CD4-positive, alpha-beta T cell treated with Interleukin-17A for 4 hours (primary cell): ENCODE data around the gene DNAJB11.
A peak's percentile ranks its signal among the peaks of the same experiment; 100 is the strongest.

Experiments
- DNase-seq: peaks from one replicate; pipeline ENCODE4 v3.0.0-alpha.2; 2020; ENCODE audit warnings: mixed read lengths

DNAJB11 gene

DNA sequence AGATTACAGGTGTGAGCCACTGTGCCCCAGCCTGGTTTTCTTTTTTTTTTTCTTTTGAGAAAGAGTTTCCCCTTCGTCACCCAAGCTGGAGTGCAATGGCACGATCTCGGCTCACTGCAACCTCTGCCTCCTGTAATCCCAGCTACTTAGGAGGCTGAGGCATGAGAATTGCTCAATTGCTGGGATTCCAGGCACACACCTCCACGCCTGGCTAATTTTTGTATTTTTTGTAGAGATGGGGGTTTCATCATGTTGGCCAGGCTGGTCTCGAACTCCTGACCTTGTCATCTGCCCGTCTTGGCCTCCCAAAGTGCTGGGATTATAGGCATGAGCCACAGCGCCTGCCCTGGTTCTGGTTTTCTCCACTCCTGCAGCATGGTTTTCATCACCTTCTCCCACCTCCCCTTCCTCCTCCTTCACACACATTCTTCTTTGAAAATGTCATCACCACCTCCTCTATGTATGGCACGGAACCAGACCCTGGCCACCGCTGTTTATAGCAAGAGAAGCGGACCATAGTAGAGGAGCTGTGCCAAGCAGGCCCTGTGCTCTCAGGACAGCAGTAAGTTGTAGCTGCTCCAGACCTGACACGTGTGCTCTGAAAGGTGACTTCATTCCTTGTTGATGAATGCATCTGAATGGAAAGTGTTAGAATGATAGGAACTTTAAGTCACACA lies 27.7 kb downstream of the DNAJB11 start:
- DNase-seq, result no peak

DNA sequence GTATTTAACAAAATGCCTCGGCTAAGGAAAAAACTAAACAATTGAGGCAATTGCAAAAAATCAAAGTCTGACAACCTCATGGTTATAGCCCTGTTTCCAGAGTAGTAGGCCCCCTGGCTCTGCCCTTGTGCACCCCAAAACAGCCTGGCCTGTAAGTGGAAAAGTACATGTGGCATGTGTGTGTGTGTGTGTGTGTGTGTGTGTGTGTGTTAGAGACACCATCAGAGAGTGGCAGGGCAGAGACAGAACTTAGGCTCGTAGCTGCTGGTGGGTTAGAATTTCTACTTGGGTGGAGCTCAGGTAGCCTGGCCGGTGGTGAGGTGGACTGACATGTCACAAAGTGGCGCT lies 28.2 kb downstream of the DNAJB11 start:
- no peak for DNase-seq

DNA sequence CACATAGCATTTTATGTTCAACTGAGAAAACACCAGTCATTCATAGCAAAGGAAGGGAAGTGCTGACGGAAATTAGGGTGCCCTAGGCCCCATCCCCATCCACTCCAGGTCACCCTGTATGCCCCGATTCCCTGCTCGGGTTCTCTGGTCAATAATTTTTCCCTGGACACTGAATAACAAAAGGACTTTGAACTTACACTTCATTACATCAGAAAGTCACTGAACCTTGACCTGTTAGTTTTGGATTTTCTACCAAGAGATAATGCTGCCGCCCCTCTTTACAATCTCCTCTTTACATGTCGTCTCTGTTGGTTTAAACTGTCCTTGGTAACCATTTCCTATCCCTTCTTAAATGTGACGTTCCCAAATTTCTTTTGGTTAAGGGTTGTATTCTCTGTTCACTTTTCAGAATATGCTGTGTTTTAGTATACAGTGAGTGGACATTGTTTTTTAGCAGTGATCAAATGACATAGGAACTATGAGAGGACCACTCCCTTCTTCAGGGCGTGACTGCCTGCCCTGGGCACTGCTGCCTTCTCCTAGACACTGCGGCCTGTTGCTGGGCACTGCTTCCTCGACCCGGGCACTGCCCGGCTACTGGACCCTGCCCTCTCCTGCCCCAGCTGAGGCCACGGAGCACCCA lies 28.7 kb downstream of the DNAJB11 start:
- DNase-seq, result no peak

DNA sequence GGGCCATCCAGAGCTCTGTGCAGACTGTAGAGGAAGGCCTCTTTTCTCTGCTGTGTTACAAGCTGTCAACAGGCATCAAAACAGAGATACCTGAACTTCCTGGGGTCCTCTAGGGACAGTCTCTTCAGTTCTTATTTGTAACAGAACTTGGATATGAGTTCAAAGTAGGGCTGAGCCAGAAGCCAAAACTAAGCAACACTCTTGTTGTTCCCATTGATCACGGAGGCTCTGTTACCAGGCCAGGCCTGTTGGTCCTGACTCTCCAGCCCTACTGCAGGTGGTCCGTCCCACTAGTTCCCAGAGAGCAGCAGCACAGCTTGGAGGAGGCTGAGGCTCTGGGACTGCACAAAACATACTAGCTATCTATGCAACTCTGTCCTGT lies 29.3 kb downstream of the DNAJB11 start:
- DNase-seq, result no peak

DNA sequence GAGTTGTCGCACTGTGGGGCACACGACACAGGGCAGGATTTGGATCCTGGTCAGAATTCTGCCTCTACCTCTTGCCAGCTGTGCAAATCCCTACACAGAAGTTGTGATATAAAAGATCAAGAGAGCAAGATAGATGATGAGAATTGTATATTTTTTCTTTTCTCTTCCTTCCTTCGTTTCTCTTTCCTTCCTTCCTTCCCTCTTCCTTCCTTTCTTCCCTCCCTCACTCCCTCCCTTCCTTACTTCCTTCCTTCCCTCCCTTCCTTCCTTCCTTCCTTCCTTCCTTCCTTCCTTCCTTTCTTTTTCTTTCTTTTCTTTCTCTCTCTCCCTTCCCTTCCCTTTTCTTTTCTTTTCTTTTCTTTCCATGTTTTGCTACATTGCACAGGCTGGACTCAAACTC lies 30.4 kb downstream of the DNAJB11 start:
- no peak for DNase-seq

DNA sequence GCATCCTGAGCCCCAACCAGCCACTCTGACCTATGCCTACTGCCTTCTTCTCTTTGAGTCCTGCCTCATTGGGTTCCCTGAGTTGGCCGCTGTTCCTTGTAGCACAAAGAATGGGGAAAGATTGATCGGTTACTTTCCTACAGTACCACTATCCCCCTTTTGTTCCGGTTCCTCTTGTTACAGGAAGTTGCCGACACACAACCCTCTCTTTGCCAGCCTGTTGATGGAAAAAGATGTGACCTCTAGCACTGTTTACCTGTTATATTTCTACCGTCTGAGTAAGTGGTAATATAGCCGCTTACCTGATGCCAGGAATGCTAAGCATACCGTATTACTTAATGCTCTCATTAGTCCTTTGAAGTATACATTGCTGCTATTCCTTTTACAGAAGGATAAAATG lies 32.6 kb downstream of the DNAJB11 start:
- DNase-seq, result no peak

DNA sequence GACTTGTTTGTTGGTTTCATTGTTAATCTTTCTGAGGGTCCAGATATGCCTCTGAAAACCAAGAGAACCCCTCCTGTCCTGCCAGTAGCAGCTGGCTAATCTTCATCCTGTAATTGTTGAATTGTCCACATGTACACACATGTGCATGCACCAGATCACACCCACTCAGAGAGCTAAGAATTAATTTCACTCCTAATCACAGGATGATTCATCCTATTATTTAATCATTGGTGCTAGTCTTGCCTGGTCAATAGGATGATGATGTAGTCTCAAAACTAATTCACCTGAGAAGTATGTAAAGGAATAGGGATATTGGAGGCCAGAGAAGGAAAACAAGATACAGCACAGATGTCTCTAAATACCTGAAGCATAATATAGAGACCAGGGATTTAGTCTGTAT lies 34.6 kb downstream of the DNAJB11 start:
- DNase-seq, result no peak

DNA sequence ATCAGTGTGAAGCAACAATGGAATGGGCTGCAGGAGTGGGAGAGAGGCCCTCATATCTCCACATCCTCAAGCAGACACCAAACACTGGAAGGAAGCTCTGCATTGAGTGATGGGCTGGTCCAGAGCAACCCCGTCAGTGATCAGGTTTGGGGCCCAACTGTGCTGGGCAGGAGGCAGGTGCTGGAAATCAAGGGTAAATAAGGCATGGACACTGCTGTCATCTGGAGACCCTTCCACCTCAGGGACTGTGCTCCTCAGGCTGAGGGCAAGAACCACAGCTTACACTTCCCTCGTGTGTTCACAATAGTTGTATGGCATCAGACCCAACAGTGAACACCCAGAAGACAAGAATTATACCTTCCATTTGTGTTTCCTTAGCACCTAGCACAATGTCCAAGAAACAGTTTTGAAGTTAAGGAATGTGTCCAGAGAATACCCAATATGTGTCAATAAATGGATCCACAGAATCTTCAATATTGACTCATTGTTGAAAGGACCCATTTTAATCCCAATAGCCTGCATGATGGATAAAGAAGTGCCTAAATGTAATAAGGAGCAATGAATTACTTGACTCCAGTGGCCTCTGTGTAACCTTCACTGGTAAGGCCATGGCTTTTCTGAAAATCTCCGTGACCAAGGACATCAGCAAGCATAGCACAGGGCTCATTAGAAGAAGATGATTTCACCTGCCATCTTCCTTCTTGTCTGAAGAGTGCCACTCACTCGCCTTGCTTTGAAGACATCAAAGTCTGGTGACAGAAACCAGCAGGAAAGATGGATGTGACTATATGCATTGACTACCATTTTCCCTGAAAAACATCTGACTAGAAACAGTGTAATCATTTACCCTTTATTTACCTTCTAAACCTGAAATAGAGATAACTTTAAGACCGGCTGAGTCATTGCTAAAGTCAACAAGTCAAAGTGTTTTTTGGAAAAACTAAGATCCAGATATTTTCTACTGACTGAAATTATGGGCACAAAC lies 35.3 kb downstream of the DNAJB11 start:
- DNase-seq, result no peak

DNA sequence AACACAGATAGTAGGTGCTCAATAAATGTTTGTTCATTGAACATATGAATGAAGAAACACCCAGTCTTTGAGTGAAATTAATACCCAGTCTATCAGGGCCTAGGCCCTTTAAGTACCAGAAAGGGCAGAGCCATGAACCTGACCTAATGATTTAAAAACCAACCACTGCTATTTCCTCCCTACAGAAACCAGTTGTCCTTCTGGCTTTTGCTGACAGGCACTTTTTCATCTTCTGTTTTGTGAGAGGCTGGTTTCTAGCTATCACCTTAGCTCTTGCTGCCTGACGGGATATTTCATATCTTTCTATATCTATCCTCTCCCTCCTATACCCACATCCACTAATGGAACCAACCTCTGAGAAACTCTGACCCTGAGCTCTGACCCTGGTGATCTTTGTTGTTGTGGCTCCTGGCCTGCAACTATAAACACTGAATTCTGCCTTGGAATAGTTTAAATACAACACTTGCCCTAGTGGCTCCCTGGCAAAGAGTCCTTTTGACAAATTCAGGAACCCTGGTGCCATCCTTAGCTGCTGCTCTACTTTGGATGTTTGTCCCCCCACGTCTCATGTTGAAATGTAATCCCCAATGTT lies 38.2 kb downstream of the DNAJB11 start:
- no peak for DNase-seq

DNA sequence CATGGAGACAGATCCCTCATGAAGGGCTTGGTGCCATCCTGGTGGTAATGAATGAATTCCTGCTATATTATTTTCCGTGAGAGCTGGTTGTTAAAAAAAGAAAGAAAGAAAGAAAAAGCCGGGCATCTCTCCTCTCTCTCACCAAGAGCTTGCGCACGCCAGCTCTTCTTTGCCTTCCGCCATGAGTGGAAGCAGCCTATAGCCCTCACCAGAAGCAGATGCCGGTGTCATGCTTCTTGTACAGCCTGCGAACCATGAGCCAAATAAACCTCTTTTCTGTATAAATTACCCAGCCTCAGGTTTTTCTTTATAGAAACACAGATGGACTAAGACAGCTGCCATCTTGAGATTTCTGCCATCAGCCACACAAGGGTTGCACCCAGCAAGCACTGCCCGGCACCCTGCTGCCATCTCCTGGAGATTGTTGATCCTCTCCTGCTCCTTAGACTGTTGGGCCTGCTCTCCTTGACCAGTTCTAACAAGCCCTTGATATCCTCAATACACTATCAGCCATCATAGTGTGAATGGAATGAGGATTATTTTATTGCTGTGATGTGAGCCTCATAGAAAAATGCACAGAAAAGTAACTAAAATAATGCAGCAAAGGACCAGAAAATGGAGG lies 38.8 kb downstream of the DNAJB11 start:
- DNase-seq, result no peak

DNA sequence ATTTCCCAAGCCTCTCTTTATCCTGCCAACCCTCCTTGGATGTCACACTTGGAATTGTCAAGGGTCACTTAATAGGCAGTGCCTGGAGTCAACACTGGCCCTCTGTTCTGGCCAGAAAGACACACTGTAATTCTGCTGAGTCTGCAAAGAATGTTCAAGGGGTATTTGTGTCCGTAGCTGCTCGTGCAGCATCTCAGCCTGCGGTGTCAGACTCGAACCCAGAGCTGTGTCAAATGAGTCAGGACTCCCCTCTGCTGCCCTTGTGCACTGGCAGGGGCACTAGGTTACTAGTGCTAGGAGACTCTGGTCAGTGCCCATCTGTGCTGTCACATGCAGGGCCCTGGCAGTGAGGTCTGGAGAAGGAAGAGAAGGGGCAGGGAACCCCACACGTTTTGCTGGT lies 41.5 kb downstream of the DNAJB11 start:
- no peak for DNase-seq

DNA sequence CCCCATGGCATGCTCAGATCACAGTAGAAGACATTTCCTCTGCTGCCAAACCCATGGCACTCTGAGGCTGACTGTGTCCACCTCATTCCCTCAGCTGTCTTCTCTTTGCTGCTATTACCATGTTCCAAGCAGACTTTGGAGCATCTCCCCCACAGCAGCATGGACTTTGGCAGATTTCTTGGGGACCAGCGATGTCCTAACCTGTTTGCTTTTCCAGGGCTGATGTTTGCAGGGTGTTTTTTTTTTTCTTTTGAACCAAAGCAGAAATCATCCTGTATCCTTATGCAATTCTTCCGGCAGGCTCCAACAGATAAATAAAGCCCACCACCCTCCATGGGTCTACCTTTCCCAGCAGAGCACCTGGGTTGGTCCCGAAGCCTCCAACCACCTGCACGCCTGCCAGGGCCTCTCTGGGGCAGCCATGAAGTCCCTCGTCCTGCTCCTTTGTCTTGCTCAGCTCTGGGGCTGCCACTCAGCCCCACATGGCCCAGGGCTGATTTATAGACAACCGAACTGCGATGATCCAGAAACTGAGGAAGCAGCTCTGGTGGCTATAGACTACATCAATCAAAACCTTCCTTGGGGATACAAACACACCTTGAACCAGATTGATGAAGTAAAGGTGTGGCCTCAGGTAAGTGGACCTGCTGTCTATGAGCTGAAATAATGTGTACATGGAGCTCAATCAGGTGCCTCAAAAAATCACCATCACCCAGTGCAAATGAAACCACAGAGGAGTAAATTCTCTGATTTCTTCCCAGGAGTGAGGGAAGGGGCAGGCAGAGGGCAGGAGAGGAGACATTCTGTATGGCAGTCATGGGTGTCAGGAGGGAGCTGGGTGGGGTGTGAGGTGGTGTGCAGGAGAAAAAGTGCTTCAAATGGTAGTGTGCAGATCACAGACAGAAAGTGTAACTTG lies 42.5 kb downstream of the DNAJB11 start, which contains the start of gene AHSG:
Gene AHSG, plus strand, starts transcription at position 340 of the 916 bp plus-strand sequence. Its CDS starts 82 bp downstream, at position 422.
- no peak for DNase-seq

DNA sequence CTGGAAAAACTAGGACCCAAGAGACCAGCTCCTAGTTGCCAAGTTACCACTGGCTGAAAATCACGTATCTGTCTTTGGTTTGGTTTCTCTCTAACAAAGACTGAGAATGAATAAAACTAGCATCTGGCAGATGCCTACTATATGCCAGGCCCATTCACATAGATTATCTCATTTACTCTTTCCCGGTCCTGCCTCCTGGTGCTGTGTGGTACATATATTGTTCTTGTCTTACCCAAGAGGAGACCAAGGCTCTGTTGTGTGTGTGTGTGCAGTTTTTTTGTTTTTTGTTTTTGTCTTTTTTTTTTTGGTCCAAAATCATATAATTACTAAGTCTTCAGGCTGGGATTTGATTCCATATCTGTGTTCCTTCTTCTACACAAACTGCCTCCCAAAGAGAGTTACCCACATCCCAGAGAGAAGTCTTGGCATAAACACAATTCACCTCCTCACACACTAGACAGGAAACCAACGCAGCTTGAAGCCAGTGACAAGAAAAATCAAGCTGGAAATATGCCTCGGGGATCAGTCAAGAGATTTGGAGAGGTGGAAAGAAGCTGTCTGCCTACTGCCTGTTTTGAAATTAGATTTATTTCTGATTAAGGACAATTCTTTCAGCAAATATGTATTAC lies 43.2 kb downstream of the DNAJB11 start:
- no peak for DNase-seq

DNA sequence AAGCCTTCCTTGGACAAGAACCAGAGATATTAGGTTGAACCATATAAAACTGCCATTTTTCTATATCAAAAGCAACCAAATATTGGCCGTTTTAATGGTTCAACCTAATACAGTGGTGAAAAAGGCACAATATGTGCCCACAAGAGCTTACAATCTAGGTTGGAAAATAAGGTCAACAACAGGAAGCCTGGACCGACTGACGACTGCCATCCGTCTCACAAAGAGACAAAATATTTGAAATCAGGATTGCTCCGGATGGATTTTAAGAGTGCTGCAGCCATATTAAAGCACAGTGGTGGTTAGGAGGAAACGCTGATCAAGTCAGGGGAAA lies 43.7 kb downstream of the DNAJB11 start:
- DNase-seq, result no peak

DNA sequence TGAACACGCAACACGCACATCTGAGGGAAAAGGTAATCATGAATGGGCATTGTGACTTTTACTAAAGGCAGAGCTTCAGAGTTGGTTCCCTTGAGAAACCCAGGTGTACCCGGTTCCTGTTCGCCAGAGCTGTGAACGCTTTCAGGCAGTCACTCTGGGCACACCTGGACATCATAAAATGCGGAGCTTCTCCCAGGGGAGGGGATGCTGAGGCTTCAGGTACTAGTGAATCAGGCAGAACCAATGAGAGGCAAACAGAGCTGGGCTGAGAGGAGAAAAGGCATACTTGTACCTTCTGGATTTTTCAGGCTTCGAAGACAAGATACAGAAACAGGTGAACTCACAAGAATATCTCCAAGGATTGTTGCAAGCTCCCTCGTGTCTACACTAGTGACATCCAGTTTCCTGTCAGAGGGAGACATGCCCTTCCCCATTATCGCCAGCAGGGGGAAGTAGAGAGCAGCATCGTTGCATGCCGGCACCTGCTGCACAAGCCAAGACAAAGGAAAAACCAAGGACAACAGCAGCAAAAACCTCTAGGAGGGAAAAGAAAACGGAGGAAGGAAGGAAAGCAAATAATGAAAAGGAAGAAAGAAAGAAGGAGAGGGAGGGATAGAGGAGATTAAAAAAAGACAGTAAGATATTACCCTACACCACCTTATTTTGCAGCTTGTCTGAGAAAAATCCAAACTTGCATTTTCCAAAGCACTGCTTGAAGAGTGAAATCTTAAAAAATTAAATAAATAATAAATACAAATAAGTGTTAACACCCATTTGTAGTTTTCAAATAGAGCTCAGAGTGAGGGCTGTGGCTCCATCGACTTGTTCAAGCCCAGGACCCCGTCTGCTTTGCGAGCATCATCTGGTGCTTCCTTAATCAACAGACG lies 44.3 kb downstream of the DNAJB11 start:
- peak; percentile 82 for DNase-seq

DNA sequence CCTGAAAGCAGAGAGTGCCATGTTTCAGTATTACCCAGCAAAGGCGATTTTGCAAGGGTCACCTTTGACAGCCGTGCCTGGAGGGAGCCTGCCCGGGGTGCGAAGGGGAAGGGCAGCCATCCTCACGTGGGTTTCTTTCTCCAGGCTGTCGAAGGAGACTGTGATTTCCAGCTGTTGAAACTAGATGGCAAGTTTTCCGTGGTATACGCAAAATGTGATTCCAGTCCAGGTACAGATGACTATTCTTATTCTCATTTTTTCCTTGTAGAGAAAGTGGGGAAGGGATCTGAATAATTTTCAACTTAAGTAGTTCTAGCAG lies 45.7 kb downstream of the DNAJB11 start:
- no peak for DNase-seq

DNA sequence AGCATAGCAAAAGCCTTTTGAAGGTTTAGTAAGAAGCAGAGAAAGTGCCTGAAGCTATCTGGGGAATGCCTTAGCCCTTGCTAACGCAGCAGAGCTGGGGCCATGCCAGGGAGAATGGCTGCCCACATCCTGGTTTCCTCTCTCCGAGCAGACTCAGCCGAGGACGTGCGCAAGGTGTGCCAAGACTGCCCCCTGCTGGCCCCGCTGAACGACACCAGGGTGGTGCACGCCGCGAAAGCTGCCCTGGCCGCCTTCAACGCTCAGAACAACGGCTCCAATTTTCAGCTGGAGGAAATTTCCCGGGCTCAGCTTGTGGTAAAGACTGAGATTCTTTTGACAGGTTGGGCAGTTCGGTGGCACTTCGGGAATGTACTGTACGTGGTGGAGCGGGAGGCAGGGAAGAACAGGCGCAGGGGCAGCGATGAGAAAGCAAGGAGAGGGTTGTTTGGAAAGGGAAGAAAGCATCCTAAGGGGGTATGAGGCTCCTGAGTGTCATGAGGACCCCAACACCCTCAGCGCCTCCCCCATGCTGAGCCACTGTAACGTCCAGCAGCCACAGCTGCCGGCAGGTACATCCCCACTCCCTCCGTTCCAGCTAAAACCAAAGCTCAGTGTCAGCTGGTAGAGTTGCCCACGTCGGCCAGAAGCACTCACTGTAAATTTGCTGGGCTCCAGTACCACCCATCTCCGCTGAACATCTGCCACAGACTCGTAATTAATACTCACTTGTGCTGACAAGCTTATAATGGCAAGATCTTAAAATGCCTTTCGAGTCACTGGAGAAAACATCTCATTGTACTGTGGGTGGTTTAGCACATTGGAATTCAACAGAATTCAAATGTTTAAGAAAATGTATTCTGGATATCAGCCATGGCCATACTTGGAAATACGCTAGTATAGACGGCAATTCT lies 46.8 kb downstream of the DNAJB11 start:
- DNase-seq, result peak; percentile 89

DNA sequence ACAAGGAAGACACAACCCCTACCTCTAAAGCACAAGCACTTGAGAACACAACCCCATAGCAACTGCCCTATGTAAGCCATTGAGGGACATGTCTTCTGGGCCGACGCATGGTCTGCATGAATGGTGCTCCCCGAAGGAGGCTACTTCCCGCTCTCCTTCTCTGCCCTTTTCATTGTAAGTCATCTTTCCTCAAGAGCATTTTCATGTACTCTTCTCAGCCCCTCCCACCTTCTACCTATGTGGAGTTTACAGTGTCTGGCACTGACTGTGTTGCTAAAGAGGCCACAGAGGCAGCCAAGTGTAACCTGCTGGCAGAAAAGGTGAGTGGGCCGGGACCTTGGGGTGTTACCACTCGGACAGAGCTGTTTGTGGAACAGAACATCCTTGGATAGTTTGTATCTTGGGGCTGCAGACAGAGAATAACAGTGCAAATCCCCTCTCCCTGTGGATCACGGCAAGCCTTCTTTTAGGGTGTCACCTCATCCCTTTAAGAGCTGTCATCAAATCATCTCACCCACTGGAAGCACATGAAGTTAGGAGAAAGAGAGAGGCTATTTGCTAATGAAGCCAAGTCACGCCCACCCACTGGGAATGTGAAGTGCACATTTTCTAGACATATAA lies 47.9 kb downstream of the DNAJB11 start:
- no peak for DNase-seq

DNA sequence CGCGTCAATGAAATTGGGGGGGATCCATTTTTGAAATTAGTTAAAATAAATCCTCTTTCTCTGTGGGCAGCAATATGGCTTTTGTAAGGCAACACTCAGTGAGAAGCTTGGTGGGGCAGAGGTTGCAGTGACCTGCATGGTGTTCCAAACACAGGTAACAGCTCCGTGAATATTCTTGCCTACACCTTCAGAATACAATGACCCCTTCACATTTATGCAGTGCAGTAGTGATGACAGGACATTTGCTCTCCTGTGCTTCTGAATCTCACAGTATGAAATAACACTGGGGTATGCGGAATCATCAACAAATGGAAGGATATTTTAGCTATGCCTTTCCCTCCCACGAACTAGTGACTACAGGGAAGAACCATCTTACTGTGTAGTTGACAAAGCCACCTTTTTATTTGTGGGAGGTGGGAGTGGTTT lies 49.3 kb downstream of the DNAJB11 start:
- no peak for DNase-seq
